Measurements from ENCODE around the gene MAGOH. TPM values are rescaled to one million over a fixed set of nuclear protein-coding genes. Genes with fewer than 3 reads are reported as not detected.

The MAGOH gene
- total and polyA plus RNA-seq, 8 donors, result 2.9 to 105 (median 52.3) TPM

DNA sequence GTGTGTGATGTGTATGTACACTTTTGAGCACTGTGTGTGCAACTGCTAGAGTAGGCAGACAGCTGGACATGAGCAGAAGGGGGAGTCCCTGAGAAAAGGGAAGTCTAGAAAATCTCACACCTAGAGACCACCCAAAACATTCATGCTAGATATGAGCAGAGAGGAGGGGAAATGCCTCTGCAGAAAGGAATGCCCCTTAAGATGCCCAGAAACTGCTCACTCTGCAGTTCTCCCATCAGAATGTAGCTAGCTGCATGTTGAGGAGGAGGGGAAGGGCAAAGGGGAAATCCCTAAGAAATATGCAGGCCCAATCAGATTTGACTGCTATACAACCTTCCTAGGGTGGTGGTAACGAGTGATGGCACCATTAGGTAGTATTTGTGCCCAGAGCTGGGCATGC, 31.8 kb upstream of the MAGOH start:
- no peak for TF ChIP-seq EP300 (IDR thresholded peaks at IDR 0.05)
- TF ChIP-seq, protein P1, sequence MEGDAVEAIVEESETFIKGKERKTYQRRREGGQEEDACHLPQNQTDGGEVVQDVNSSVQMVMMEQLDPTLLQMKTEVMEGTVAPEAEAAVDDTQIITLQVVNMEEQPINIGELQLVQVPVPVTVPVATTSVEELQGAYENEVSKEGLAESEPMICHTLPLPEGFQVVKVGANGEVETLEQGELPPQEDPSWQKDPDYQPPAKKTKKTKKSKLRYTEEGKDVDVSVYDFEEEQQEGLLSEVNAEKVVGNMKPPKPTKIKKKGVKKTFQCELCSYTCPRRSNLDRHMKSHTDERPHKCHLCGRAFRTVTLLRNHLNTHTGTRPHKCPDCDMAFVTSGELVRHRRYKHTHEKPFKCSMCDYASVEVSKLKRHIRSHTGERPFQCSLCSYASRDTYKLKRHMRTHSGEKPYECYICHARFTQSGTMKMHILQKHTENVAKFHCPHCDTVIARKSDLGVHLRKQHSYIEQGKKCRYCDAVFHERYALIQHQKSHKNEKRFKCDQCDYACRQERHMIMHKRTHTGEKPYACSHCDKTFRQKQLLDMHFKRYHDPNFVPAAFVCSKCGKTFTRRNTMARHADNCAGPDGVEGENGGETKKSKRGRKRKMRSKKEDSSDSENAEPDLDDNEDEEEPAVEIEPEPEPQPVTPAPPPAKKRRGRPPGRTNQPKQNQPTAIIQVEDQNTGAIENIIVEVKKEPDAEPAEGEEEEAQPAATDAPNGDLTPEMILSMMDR (IDR thresholded peaks at IDR 0.05), result no peak
- TF ChIP-seq POLR2AphosphoS5 (IDR thresholded peaks at IDR 0.05), result no peak
- TF ChIP-seq POLR2A (IDR thresholded peaks at IDR 0.05), result no peak
- intact Hi-C loops (cut with DNase I; ENCODE audit: low total_unique reads), result no loop called here

DNA sequence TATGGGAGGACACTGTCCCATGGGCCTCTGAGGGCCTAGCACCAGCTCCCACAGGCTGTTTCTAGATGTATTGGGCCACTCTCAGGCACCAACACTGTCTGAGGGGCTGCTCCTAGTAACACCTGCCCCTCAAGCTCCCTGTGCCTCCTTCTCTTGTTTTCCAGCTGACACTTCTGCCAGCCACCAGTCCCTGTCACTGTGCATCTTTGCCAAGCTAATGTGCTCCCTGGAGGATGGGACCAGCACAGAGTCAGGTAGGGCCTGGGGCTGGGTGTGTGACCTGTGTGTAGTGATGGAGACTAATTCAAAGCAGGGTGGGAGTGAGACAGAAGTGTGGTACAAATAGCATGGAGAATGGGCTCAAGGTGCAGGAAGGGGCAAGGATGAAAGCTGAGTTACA, 29.4 kb upstream of the MAGOH start:
- Histone ChIP-seq H3K9me3 (no peaks in the 10 kb centered on the region), H3K27ac (no peak overlapping the region), H3K27me3 (no peaks in the 10 kb centered on the region), H3K36me3 (peaks cover 0 to 18% (median 1%) of the 10 kb centered on the region in 4 donors), H3K4me3 (no peak overlapping the region), H3K4me1 (no peaks in the 10 kb centered on the region)
- no peak for TF ChIP-seq POLR2A (IDR thresholded peaks at IDR 0.05)
- TF ChIP-seq, protein P1 (IDR thresholded peaks at IDR 0.05), result no peak
- no peak for TF ChIP-seq POLR2AphosphoS5 (IDR thresholded peaks at IDR 0.05)
- TF ChIP-seq EP300 (IDR thresholded peaks at IDR 0.05), result no peak
- no peak for DNase-seq
- intact Hi-C loops (cut with DNase I; ENCODE audit: low total_unique reads), result no loop called here

More for the DNA sequence above, 31.8 kb upstream of the MAGOH start:
- no peaks in the 10 kb centered on the region for H3K4me1 ChIP-seq
- H3K27me3 ChIP-seq, result no peaks in the 10 kb centered on the region
- no peak for DNase-seq
- H3K9me3 ChIP-seq, result no peaks in the 10 kb centered on the region
- H3K27ac ChIP-seq, result no peak overlapping the region
- 53 to 75% (median 67%) methylated on average over 1 of the region's 1 CpG for WGBS, 5 donors
- no peak overlapping the region for H3K4me3 ChIP-seq
- peaks cover 0 to 6% (median 1%) of the 10 kb centered on the region in 4 donors for H3K36me3 ChIP-seq

DNA sequence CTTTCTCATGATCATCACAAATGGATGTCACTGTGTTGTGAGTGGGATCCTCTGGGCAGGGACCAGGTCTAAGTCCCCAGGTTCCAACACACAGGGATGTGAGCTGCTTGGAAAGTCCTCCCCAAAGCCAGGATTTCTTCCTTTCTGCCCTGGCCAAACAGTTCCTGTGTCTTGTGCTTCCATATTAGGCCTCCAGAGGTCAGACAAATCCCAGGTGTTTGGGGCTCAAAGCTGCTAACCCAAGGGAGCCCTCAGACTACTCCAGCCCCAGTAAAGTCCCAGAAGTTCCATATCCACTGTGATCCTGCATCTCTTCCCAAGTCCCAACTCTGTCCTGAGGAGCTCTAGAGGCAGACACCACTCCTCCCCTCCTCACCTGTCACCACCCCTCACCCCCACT, 27.7 kb upstream of the MAGOH start:
- no peaks in the 10 kb centered on the region for H3K9me3 ChIP-seq
- H3K4me1 ChIP-seq, result no peaks in the 10 kb centered on the region

DNA sequence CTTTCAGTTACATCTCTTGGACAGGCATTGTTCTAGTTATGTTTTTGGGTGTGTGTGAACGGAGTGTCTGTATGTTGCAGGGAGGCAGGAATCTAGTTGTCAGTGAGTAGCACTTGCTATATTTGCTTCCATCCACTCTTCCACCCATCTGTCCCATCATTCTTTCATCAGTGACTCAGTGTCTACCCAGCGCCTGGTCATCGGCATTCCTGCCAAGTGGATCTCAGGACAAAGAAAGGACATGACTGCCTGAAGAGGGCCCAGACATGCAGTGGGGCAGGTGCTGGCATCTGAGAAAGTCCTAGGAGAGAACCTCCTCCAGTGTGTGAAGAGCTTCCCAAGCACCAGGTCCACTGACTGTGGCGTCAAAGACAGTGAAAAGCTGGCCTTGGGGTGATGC, 27.3 kb upstream of the MAGOH start:
- Histone ChIP-seq H3K4me3 (no peak overlapping the region), H3K9me3 (no peaks in the 10 kb centered on the region), H3K36me3 (peaks cover 0 to 34% (median 1%) of the 10 kb centered on the region in 4 donors), H3K27me3 (no peaks in the 10 kb centered on the region), H3K4me1 (no peaks in the 10 kb centered on the region), H3K27ac (no peak overlapping the region)
- intact Hi-C loops (cut with DNase I; ENCODE audit: low total_unique reads), result no loop called here
- WGBS, 5 donors, result 85 to 98% (median 94%) methylated on average over 4 of the region's 4 CpGs
- TF ChIP-seq, protein P1 (IDR thresholded peaks at IDR 0.05), result no peak
- TF ChIP-seq POLR2A (IDR thresholded peaks at IDR 0.05) (no peak), EP300 (IDR thresholded peaks at IDR 0.05) (no peak), POLR2AphosphoS5 (IDR thresholded peaks at IDR 0.05) (no peak)
- no peak for DNase-seq

More for the DNA sequence above, 27.7 kb upstream of the MAGOH start:
- Histone ChIP-seq H3K27ac (no peak overlapping the region), H3K36me3 (peaks cover 0 to 30% (median 1%) of the 10 kb centered on the region in 4 donors), H3K4me3 (no peak overlapping the region), H3K27me3 (no peaks in the 10 kb centered on the region)
- intact Hi-C loops (cut with DNase I; ENCODE audit: low total_unique reads), result no loop called here
- TF ChIP-seq POLR2A (IDR thresholded peaks at IDR 0.05), result no peak
- TF ChIP-seq EP300 (IDR thresholded peaks at IDR 0.05), result no peak
- TF ChIP-seq POLR2AphosphoS5 (IDR thresholded peaks at IDR 0.05), result no peak
- TF ChIP-seq, protein P1 (IDR thresholded peaks at IDR 0.05), result no peak
- peak in 1 of 2 donors; percentile 40 for DNase-seq

Measured in stomach (tissue), 9 donors.